HepG2 (cell line): ENCODE measurements around the gene TRIM23. TPM values are rescaled to one million over a fixed set of nuclear protein-coding genes. Genes with fewer than 3 reads are reported as not detected.

Experiments used
- ATAC-seq: fragments of 200-7000 bp; cut with Tn5 transposase; 3 replicates; pipeline ENCODE4 v1.9.1; 2020; ENCODE audit warnings: mild to moderate bottlenecking, moderate library complexity
- BruUV-seq: library from RNA; stranded (reverse); fragments of 400-500 nt; replicated peaks from 2 replicates; lab custom pipeline; 2021; lab: Mats Ljungman, UMichigan
- CTCF ChIA-PET: fragments of 300-600 bp; formaldehyde crosslinking; extraction: SDS; loops from one replicate; lab custom pipeline; 2021; ENCODE audit warnings: low total read pairs, inconsistent platforms, low intra/inter-chr PET ratio; lab: Yijun Ruan, JAX
- POLR2A ChIA-PET: fragments of 350-600 bp; sonication (Branson Sonifier 250); formaldehyde crosslinking; loops from one replicate; lab custom pipeline; 2020; ENCODE audit warnings: antibody characterized with exemption, inconsistent platforms; lab: Yijun Ruan, JAX
- DNase-seq: peaks from one replicate; pipeline ENCODE4 v3.0.0-alpha.2; 2015; ENCODE audit warnings: low spot score
- FAIRE-seq: peaks from 3 replicates; lab custom pipeline; 2011; peaks lifted over from hg19 to GRCh38; lab: Jason Lieb, UNC
- H2AFZ ChIP-seq: one replicate; pipeline ENCODE4 v1.6.1; 2011; ENCODE audit warnings: low read length, inconsistent platforms
- H3K27ac ChIP-seq: fragments of 300-600 bp; 3 replicates; pipeline ENCODE4 v1.8.0; 2011; ENCODE audit warnings: mixed run types, mild to moderate bottlenecking, mixed read lengths, low read length, inconsistent platforms; ENCODE audit not compliant: insufficient read depth; ENCODE audit errors: extremely low read length
- H3K27me3 ChIP-seq, 2 experiments: fragments of 200-600 bp in 1 of 2; 2 replicates in 1 of 2; 3 replicates in 1 of 2; pipeline versions ENCODE4 v1.6.0 to v1.8.0; 2011; ENCODE audit warnings: low read length in 2 of 2, mild to moderate bottlenecking in 2 of 2, moderate library complexity in 2 of 2, inconsistent platforms in 1 of 2; ENCODE audit not compliant: insufficient read depth in 2 of 2, control insufficient read depth in 1 of 2
- H3K36me3 ChIP-seq, 2 experiments: fragments of 200-600 bp in 1 of 2; replicated peaks in 1 of 2; 2 replicates in 1 of 2; 3 replicates in 1 of 2; pipeline versions ENCODE4 v1.5.1 to v1.8.0; 2011; ENCODE audit warnings: low read length in 2 of 2, inconsistent platforms in 1 of 2; ENCODE audit not compliant: insufficient read depth in 2 of 2, control insufficient read depth in 1 of 2
- H3K4me1 ChIP-seq: 2 replicates; pipeline ENCODE4 v1.5.1; 2012; ENCODE audit warnings: low read length, inconsistent platforms; ENCODE audit not compliant: insufficient read depth
- H3K4me2 ChIP-seq: 2 replicates; pipeline ENCODE4 v1.6.0; 2011; ENCODE audit warnings: low read depth, low read length, inconsistent platforms
- H3K4me3 ChIP-seq, 3 experiments: fragments of 200-600 bp in 1 of 3; sonication (generic), shearing (Covaris generic) in 1 of 3; replicated peaks in 1 of 3; 2 replicates each; pipeline ENCODE4 v1.5.1; 2011 to 2016; ENCODE audit warnings: low read length in 3 of 3, inconsistent platforms in 2 of 3, low read depth in 2 of 3, mild to moderate bottlenecking in 2 of 3, control low read depth in 1 of 3, mixed read lengths in 1 of 3; ENCODE audit not compliant: insufficient read depth in 1 of 3
- H3K79me2 ChIP-seq: one replicate; pipeline ENCODE4 v1.6.1; 2011; ENCODE audit warnings: low read length, inconsistent platforms; ENCODE audit not compliant: insufficient read depth
- H3K9ac ChIP-seq: 2 replicates; pipeline ENCODE4 v1.6.0; 2011; ENCODE audit warnings: mild to moderate bottlenecking, low read depth, low read length, inconsistent platforms; ENCODE audit not compliant: insufficient read depth
- H3K9me3 ChIP-seq: 2 replicates; pipeline ENCODE4 v1.5.1; 2012; ENCODE audit warnings: mild to moderate bottlenecking, low read length
- H4K20me1 ChIP-seq: 2 replicates; pipeline ENCODE4 v1.6.0; 2011; ENCODE audit warnings: inconsistent platforms, mild to moderate bottlenecking, low read length, moderate library complexity; ENCODE audit not compliant: insufficient read depth
- ATM ChIP-seq: fragments of 450-650 bp; IDR thresholded peaks from 2 replicates; pipeline ENCODE4 v1.7.1; 2017; ENCODE audit warnings: mild to moderate bottlenecking, borderline replicate concordance
- CAMTA2 ChIP-seq: sonication (generic); formaldehyde crosslinking; IDR thresholded peaks from 2 replicates; pipeline ENCODE4 v1.4.0; 2020; ENCODE audit warnings: mild to moderate bottlenecking, missing genetic modification reagents, borderline replicate concordance
- ELF3 ChIP-seq: IDR thresholded peaks from 2 replicates; pipeline ENCODE4 v1.6.1; 2016; ENCODE audit warnings: missing genetic modification reagents, missing compliant biosample characterization
- HNF1A ChIP-seq, 2 experiments: sonication (generic) in 1 of 2; formaldehyde crosslinking in 1 of 2; IDR thresholded peaks; 2 replicates each; pipeline versions ENCODE4 v1.4.0 to v1.6.1; 2016 to 2020; ENCODE audit warnings: borderline replicate concordance in 1 of 2, low read depth in 1 of 2, mild to moderate bottlenecking in 1 of 2, missing genetic modification reagents in 1 of 2
- HOXA9 ChIP-seq: sonication (generic); formaldehyde crosslinking; IDR thresholded peaks from 2 replicates; pipeline ENCODE4 v1.8.1; 2022; ENCODE audit warnings: missing genetic modification reagents, mild to moderate bottlenecking, moderate library complexity, borderline replicate concordance
- MAZ ChIP-seq, 2 experiments: sonication (generic) in 1 of 2; formaldehyde crosslinking in 1 of 2; IDR thresholded peaks; 2 replicates each; pipeline versions ENCODE4 v1.5.0 to v1.6.1; 2012 to 2020; ENCODE audit warnings: low read depth in 2 of 2, mild to moderate bottlenecking in 2 of 2, borderline replicate concordance in 1 of 2, improper control_type of control experiment in 1 of 2, low read length in 1 of 2, missing genetic modification reagents in 1 of 2, moderate library complexity in 1 of 2
- PAWR ChIP-seq: sonication (generic); formaldehyde crosslinking; IDR thresholded peaks from 2 replicates; pipeline ENCODE4 v1.4.0; 2020; ENCODE audit warnings: missing genetic modification reagents, mild to moderate bottlenecking, borderline replicate concordance
- PITX1 ChIP-seq: sonication (generic); formaldehyde crosslinking; IDR thresholded peaks from 2 replicates; pipeline ENCODE4 v1.5.1; 2020; ENCODE audit warnings: mild to moderate bottlenecking, missing genetic modification reagents
- SSRP1 ChIP-seq: IDR thresholded peaks from 2 replicates; pipeline ENCODE4 v1.6.1; 2016; ENCODE audit warnings: control low read depth
- THRA ChIP-seq: sonication (generic); formaldehyde crosslinking; IDR thresholded peaks from 2 replicates; pipeline ENCODE4 v1.4.0; 2020; ENCODE audit warnings: missing genetic modification reagents, borderline replicate concordance
- ZNF292 ChIP-seq: sonication (generic); formaldehyde crosslinking; IDR thresholded peaks from 2 replicates; pipeline ENCODE4 v1.8.1; 2022; ENCODE audit warnings: mild to moderate bottlenecking, low read depth, missing genetic modification reagents, borderline replicate concordance
- ZNF644 ChIP-seq: IDR thresholded peaks from 2 replicates; pipeline ENCODE4 v1.6.1; 2016; ENCODE audit warnings: low read depth
- ZNF747 ChIP-seq: sonication (generic); formaldehyde crosslinking; IDR thresholded peaks from 2 replicates; pipeline ENCODE4 v1.8.1; 2023; ENCODE audit warnings: missing genetic modification reagents, mild to moderate bottlenecking, borderline replicate concordance
- ZNF878 ChIP-seq: sonication (generic); formaldehyde crosslinking; IDR thresholded peaks from 2 replicates; pipeline ENCODE4 v1.8.1; 2023; ENCODE audit warnings: mild to moderate bottlenecking, missing genetic modification reagents, moderate library complexity
- in situ Hi-C: cut with HindIII; loops from 2 replicates; pipeline ENCODE4 v1.10.0; 2017; ENCODE audit warnings: low pct_unique_long_range_greater_than_20kb; ENCODE audit not compliant: extremely low pct_ligation_motif_present
- intact Hi-C: fragments of 100-400 bp; cut with micrococcal nuclease; formaldehyde crosslinking; loops from one replicate; pipeline ENCODE4 v1.10.0; 2022; ENCODE audit not compliant: unreplicated experiment
- polyA plus RNA-seq, 8 experiments: library from polyadenylated mRNA; depleted of rRNA in 3 of 8; stranded (reverse) in 7 of 8; unstranded in 1 of 8; fragments of >200 nt; fragmentation: Illumina TruSeq in 4 of 8; extraction: Trizol in 4 of 8; gene quantifications; 2 replicates each; pipeline versions ENCODE4 v1.2.1 to v1.2.3, GENCODE V29; 2011 to 2016; ENCODE audit warnings: low read depth in 4 of 8, missing spikeins in 1 of 8, mixed read lengths in 1 of 8; ENCODE audit not compliant: insufficient read depth in 1 of 8
- total RNA-seq, 5 experiments: library from RNA; depleted of rRNA; stranded (reverse); fragments of >200 nt; fragmentation: Illumina TruSeq; extraction: Trizol; gene quantifications; 2 replicates each; pipeline ENCODE4 v1.2.3, GENCODE V29; 2016; ENCODE audit warnings: low read depth in 1 of 5
- TF ChIP-seq, protein P1 (sequence below): sonication (generic); formaldehyde crosslinking; IDR thresholded peaks from 2 replicates; pipeline ENCODE4 v1.5.0; 2020; ENCODE audit warnings: missing genetic modification reagents, mild to moderate bottlenecking, borderline replicate concordance
- TF ChIP-seq, protein P2 (sequence below): sonication (generic); formaldehyde crosslinking; IDR thresholded peaks from 2 replicates; pipeline ENCODE4 v1.8.0; 2022; ENCODE audit warnings: mild to moderate bottlenecking, missing genetic modification reagents, moderate library complexity

Gene TRIM23
- total and polyA plus RNA-seq, 2 of the 13 experiments (the other 11 are each of a cell fraction or from before 2014, with no cell fraction given): 4.6 to 11.4 TPM

- no peak for TF ChIP-seq MAZ (IDR thresholded peaks at IDR 0.05; ENCODE audit: borderline replicate concordance, low read depth, low read length)
- no peak for TF ChIP-seq MAZ (CRISPR knock-in tag; IDR thresholded peaks at IDR 0.05; ENCODE audit: low read depth)
- no peak for TF ChIP-seq CAMTA2
- no peak for TF ChIP-seq ZNF644 (CRISPR knock-in tag)
- no peak for TF ChIP-seq HOXA9
- TF ChIP-seq, protein P1, sequence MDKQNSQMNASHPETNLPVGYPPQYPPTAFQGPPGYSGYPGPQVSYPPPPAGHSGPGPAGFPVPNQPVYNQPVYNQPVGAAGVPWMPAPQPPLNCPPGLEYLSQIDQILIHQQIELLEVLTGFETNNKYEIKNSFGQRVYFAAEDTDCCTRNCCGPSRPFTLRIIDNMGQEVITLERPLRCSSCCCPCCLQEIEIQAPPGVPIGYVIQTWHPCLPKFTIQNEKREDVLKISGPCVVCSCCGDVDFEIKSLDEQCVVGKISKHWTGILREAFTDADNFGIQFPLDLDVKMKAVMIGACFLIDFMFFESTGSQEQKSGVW: no peak
- TF ChIP-seq, protein P2, sequence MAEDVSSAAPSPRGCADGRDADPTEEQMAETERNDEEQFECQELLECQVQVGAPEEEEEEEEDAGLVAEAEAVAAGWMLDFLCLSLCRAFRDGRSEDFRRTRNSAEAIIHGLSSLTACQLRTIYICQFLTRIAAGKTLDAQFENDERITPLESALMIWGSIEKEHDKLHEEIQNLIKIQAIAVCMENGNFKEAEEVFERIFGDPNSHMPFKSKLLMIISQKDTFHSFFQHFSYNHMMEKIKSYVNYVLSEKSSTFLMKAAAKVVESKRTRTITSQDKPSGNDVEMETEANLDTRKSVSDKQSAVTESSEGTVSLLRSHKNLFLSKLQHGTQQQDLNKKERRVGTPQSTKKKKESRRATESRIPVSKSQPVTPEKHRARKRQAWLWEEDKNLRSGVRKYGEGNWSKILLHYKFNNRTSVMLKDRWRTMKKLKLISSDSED: no peak
Observed at GRCh38 chr5:65544473-65544872, 79.7 kb downstream of the TRIM23 start (continued).

DNA sequence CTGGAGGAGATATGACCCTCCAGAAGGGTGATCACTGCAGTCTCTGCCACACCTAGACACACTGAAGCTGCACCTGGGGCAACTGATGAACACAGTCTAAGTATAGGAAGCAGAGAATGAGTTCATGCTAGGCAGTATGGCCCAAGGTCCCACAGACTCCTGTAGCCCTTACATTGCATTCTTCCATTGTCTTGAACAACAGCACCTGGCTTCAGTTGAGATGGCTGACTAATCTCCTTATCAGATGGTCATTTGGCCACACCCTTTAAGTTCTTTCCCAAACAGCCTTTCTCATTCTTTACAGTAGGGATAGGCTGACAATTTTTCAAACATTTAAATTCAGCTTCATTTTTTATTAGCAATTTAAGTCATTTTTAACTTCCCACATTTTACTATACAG, 84.3 kb downstream of the TRIM23 start:
- no peak overlapping the region for H3K27ac ChIP-seq
- no peak for FAIRE-seq
- H3K4me2 ChIP-seq: no peak overlapping the region
- ChIA-PET POLR2A (no interaction called here), CTCF (no interaction called here)
- no peaks in the 10 kb centered on the region for H4K20me1 ChIP-seq
- H3K27me3 ChIP-seq: no peaks in the 10 kb centered on the region
- H3K4me3 ChIP-seq: no peak overlapping the region
- H3K9ac ChIP-seq: no peak overlapping the region
- BruUV-seq: no TSS peak
- no peaks in the 10 kb centered on the region for H3K79me2 ChIP-seq
- intact Hi-C loops (no loop called here), in situ Hi-C loops (no loop called here)
- no peaks in the 10 kb centered on the region for H3K9me3 ChIP-seq
- no peaks in the 10 kb centered on the region for H3K4me1 ChIP-seq
- DNase-seq: no peak
- H3K36me3 ChIP-seq: peaks cover 1 to 32% of the 10 kb centered on the region in 2 experiments; a peak in 4 of 5 replicates
- no peak overlapping the region for H2AFZ ChIP-seq
- no peak for ATAC-seq
- TF ChIP-seq THRA (no peak), HNF1A (IDR thresholded peaks at IDR 0.05; ENCODE audit: low read depth) (no peak), HNF1A (CRISPR knock-in tag; IDR thresholded peaks at IDR 0.05; ENCODE audit: borderline replicate concordance) (no peak), SSRP1 (CRISPR knock-in tag) (no peak), PAWR (CRISPR knock-in tag) (no peak), ZNF878 (CRISPR knock-in tag) (no peak), ZNF747 (CRISPR knock-in tag) (no peak), ATM (no peak), ELF3 (no peak), PITX1 (CRISPR knock-in tag) (no peak), ZNF292 (CRISPR knock-in tag) (no peak)
